ENCODE results near the gene ETNPPL.

The ETNPPL gene

DNA sequence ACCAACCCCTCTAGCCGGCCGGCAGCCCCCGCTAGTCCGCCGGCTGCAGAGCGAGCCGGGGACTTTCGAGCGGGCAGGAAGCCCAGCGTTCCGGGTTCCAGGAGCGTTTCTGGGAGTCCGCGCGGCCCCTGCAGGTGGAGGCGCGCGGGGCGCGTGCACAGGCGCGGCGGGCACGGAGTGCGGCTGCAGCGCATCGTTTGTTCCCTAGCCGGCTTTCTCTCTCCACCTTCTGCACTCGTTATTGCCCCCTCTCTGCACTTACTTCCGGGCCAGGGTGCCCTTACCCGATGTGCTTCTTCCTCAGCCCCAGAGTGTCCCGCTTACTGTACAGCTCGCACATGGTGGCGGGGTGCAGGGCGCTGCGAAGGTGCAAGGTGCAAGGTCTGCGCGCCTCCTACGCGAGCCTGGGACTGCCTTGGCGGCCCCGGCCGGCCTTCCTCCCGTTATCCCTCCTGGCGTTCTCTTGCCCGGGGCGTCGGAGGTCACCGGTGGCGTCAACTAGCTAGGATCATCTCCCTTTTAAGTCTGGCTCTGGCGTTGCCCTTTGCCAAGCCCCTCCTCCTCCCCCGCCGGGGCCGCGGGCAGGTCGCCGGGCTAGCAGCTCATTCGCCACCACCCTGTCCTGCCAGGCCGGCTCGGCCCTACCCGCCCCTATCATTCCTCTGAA lies at the start of gene ETNPPL:
Gene ETNPPL, minus strand, starts transcription at position 495 of the 667 bp plus-strand sequence. Its CDS starts 155 bp downstream, at position 340.
- DNase-seq (ENCODE audit: low spot score): peak; percentile 83

DNA sequence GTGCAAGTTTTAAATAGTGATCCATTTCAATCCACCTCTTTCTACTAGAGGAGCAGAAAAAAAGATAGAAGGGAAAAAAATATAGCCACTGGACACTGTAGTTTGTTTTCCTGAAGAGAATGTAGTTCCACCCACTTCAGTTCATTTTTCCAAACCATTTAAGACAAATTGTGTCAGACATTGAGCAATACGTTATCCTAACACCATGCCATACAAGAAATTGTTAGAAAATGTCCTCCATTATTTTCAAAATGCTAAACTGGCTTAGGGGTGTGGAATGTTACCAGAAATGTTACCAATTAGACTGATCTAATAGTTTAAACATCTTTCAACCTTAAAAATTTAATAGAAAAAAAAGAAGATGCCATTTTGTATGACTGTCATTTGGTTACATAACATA lies 48.6 kb upstream of the ETNPPL start:
- no peak for DNase-seq (ENCODE audit: low spot score)

DNA sequence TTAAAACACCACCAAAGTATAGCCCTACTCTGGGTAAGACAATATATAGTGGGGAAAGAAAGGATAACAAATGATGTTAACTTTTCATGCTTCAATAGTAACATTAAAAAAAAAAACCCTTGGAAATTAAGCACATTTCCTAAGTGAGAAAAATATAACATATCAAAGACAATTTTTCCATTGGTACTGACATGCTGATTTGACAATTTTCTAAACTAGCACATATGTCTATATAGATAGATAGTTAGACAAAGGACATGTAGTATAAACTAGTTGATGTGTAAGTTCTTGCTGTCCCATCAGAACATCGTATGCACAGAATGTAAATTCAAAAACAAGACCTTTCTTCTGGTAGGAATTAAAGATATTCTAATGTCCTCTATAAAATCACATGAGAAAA lies 47.2 kb upstream of the ETNPPL start:
- no peak for DNase-seq (ENCODE audit: low spot score)

DNA sequence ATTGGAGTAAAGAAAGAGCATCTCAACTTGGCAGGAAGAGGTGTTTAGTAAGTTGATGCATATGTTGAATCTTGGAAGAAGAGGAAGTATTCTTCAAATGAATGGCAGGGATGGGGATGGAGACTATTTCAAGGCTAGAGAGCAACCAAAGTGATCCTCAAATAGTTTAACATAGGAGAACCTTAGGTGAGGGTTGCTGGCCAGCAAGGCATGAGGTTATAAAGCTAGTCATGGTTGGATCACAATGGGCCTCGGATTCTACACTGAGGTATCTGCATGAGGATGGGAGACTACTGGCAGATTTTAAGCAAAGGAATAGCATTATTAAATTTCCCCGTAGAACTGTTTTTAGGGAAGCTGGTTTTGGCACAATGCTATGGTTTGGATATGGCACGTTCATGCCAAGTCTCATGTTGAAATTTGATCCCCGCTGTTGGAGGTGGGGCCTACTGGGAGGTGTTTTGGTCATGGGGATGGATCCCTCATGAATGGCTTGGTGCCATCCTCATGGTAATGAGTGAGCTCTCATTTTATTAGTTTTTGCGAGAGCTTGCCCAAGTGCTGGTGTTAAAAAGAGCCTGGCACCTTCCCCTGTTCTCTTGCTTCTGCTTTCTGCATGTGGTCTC lies 41.9 kb upstream of the ETNPPL start:
- no peak for DNase-seq (ENCODE audit: low spot score)

DNA sequence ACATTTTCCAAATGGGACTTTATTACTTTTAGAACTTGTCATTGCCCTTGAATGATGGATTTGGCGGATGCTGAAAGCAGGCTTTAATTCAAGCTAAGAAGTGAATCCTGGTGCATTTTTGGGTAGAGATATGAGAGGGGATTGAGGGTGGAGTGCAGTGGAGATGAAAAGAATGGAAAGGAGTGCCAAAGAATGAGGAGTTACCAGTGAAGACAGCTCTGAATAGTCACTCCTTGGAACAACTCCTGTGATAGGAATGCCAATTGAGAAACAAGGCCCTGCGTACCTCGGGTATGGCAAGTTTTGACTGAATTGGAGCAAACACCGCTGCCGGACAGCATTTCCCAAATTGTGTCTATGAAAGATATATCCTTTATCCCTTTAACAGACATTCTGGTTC lies 36.5 kb upstream of the ETNPPL start:
- DNase-seq (ENCODE audit: low spot score): no peak

DNA sequence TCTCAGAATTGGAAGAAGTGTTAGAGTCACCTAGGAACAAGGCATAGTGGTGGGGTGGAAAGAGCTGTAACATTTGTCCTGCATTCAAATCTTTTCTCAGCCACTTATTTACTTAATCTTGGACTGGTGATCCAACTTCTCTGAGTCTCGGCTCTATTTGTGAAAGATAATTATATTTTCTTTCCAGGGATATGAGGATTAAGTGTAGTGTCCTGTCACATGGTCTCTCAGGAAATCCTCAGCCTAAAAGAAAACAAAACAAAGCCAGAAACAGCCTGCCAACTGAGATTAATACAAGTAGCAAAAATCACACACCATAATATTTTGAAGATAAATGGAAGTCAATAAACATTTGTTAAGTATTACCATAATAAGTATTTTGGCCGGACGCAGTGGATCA lies 33.3 kb upstream of the ETNPPL start:
- no peak for DNase-seq (ENCODE audit: low spot score)

DNA sequence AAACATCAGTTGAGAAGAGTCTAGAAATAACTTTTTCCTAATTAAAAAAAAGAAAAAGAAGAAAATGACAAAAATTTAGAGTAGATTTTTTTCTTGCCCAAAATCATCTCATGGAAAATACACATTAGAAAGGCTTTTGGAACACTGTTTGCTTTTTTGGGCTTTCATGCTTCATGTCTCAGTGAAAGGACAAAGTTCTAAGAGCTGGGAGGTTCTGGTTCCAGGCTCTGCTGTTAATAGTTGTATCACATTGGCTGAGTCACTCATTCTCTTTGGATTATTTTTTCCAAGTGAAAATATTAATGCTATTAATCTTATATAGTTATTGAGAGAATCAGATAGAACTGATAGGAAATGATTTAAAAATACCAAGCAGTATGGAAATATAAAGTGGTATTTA lies 32.9 kb upstream of the ETNPPL start:
- no peak for DNase-seq (ENCODE audit: low spot score)

DNA sequence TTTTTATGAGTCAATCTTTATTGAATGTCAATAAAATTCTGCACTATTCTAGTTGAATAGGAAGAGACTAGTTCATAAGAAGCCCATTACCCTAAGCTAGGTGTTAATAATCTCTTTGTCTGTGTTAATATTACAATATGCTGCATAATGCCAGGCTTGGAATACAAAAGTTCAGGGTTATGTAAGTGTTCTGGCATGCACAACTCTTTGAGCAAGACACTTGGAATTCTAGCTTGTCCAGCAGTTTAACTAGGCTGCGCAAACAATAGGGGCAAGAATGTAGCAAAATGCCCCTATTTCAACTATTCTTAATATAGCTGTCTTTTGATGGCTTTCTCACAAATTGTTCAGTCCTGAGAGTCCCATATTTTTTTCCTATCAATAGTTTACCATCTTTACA lies 31.3 kb upstream of the ETNPPL start:
- DNase-seq (ENCODE audit: low spot score): no peak

DNA sequence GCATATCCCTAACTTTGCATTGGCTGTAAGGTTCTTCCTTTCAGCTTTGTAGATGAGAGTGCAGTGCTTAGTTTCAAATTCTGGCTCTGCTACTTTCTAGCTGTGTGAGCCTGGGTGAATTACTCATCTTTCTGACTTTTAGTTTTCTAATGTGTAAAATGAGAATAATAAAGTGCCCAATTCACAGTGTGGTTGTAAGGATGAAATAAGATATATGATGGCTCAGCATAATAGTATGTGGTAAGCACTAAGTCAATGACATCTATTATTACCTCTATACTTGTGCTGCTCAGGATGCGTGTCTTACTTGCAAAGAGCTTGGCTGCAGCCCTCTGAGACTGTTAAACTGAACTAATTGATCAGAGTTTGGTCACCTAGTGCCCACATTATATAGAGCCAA lies 30.6 kb upstream of the ETNPPL start:
- no peak for DNase-seq (ENCODE audit: low spot score)

DNA sequence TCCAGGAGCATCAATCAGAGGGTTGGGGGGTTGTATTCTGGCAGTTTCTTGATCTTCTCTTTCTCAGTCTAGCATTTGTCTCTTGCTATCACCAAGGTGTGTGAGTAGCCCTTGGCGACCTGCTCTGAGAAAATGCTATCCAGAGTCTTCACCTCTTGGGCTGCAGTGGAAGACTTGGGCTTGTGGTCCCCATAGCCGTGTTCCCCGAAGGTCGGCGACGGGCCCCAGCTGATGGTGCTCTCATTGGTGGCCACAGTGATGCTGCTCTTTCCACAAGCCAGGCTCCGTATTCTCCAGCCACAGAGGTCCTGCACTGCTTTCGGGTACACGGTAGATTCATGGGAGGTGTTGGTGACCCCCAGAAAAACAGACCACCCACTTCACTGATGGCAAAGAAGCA lies 25.9 kb upstream of the ETNPPL start:
- no peak for DNase-seq (ENCODE audit: low spot score)

DNA sequence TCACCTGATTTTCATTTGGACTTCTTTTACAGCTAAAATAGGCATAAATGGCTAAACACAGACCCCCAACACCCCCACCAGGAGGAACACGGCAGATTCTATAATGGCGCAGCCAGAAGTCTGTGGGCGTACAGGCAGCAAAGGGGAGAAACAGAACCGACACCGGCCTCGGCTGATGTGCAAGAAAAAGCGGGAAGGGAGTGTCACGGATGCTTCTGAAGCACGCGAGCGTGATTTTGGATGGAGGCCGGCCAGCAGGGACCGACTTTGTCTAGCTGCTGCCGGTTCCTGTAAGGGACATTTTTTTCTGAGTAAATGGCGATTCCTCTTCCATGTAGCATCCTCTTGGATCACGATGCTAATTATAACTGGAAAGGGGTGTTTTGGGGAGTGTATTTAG lies 24.9 kb upstream of the ETNPPL start:
- no peak for DNase-seq (ENCODE audit: low spot score)

DNA sequence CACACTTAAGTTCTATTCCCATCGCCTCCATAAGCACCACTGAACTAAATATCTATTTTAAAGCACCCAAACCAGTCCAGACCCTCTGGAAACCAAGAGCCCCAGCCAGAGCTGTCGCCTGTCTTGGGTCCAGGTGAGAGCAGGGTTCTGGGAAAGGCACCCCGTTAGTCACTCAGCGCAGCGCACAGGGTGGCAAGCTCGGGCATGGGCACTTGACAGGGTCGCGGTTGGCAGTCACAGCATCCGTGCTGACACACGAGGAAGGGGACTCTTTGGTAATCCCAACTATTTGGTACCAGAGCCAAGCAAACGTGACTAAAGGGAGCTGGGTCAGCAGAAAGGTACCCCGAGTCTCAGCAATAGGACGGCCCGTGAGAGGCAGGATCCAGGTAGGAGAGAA lies 24.3 kb upstream of the ETNPPL start:
- DNase-seq (ENCODE audit: low spot score): no peak

DNA sequence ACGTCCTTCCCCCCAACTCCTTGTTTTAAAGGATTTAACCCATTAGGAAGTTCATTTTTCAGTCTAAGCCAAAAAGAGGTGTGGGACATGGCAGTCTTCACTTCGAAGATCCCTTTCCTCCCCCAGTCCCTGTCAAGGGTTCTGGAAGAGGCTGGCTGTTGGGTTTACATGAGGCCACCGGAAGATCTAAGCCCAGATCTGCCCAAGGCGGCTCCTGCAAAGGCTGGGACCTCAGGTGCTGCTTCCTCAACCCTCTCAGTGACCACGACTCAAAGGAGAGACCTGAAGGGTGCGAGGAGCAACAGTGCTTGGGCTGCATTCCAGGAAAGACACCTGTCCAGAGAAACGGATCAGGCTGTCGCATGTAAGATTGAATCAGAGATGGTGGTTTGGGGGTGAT lies 23.5 kb upstream of the ETNPPL start:
- no peak for DNase-seq (ENCODE audit: low spot score)

DNA sequence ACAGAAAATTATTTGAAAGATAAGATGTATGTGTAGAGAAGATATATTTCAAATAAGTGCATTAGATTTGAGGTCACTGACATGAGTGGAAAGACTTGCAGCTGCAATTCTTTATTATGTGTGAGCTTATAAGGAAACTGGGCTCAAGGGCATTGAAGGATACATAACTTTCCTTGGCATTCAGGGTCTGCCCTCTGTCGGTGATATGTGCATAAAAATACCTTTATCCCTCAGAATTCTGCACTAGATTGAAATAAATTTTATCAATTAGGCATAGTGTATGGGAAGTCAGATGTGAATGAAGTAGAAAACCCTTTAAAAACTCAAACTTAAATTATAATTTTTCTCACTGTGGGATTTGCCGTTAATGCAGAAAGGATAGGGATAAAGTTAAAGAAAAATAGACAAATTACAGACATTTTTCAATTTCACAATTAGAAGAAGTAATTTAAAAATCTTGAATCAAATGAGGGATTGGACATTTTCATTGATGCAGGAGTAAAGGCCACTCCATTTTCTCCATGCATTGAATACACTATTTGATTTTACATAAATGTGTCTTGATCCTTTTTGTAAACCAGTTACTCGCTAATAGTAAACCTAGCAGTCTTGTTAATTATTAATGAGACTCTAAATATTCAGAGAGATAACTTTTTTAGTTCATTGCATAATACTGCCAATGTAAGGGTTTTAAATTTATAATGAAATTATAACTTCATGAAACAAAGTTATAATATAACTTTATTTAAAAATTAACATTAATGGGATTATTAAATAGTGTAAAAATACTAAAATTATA lies 21.0 kb upstream of the ETNPPL start:
- DNase-seq (ENCODE audit: low spot score): no peak

DNA sequence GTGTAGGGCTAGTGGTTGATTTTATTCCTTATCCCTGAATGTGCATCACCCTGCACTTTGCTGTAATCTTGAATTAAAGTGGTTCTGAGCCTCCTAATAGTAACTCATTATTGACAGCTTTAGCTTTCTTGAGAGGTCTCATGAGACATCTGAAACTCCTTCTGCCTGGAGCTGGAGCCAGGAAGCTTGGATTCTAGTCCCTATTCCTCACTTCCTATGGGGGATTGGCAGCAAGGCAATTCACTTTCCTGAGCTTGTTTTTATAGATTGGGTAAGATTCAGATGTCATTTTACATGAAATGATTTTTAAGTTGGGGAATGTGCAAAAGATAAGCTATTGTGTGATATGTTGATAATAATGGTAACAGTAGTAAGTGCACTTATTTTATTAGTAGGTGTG lies 17.1 kb upstream of the ETNPPL start:
- DNase-seq (ENCODE audit: low spot score): no peak

DNA sequence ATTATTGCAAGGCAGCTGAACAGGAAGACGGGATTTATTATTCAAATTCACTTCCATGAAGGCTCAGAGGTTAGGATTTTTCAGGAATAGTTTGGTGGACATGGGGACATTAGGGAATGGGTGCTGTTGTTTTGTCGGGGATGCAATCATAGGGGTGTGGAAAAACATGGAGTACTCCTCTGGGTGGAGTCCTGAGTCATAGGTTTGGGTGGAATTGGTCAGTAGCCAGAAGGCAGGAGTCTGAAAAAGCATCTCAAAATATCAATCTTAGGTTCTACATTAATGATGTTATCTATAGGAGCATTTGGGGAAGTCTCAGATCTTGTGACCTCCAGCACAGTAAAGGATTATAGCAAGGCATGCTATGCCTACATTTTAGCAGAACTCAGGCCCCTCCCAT lies 14.5 kb upstream of the ETNPPL start:
- no peak for DNase-seq (ENCODE audit: low spot score)

DNA sequence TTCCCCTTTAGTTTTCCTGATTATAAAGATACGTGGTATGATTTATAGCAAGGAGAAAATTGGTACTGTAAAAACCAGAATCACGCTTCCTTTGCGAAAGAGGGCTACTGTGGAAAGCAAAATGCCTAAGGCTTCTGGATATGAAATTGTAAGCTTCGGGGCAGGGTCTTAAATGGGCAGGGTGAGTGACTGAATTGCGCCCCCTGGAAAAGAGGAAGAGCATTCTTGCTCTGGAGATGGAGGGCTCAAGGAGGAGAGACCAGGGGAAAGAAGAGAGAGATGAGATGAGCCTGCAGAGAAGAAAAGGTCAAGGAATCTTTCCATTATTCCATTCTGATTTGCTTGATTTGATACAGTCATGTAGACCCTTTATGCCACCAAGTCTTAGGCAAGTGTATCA lies 13.1 kb upstream of the ETNPPL start:
- no peak for DNase-seq (ENCODE audit: low spot score)

DNA sequence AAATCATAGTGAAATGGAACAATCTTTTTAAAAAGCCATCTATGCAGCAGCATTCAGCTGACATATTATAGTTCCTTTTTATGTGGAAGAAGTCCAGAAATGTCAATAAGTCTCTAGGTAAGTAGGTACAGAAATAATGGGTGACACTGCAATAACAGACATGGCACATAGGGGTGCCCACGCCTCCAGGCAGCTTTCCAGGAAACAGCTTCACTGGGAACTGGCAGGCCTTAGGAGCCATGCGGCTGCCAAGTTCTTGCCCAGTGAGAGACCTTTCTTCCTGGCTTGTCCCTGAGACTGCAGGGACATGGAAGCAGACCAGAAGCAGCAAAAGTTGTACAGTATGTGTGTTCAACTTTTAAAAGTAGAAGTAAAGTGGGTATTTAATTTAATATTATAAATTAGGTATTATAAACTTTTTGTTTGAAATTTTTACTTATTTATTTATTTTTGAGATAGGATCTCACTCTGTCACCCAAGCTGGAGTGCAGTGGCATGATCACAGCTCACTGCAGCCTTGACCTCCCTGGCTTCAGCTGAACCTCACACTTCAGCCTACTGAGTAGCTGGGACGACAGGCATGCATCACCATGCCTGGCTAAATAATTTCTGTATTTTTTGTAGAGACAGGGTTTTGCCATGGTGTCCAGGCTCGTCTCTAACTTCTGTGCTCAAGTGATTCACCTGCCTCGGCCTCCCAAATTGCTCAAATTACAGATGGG lies 12.1 kb upstream of the ETNPPL start:
- no peak for DNase-seq (ENCODE audit: low spot score)

DNA sequence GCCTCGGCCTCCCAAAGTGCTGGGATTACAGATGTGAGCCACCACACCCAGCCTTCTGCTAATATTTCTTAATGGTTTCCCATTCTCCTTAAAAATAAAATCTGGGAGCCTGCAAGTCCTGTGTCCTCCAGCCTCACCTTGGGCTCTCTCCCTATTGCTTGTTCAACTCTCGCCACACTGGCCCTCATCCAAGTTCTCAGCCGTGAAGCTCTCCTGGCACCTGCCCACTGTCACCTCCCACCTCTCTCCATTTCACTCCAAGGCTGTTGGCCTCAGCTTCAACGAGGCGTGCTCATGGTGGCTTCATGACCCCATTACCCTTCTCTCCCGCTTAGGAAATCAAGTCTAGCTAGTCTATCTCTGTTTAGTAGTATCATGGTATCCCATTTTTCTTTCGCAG lies 9.5 kb upstream of the ETNPPL start:
- DNase-seq (ENCODE audit: low spot score): no peak

DNA sequence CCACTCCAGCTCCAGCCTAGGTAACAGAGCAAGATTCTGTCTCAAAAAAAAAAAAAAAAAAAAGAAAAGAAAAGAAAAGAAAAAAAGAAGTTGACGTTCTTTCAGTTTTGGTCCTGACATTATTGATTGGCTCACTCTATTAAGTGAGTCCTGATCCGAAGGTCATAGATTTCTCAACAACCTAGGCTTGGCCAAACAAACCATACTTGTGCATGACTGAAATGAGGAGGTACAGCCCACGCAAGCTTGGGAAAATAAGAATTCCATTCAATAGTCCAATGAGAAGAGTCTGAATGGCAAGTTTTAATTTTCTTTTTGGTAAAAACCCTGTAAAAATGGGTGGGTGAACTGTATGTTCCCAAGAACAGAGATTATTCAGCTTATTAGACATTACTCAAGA lies 3.2 kb upstream of the ETNPPL start:
- DNase-seq (ENCODE audit: low spot score): no peak

DNA sequence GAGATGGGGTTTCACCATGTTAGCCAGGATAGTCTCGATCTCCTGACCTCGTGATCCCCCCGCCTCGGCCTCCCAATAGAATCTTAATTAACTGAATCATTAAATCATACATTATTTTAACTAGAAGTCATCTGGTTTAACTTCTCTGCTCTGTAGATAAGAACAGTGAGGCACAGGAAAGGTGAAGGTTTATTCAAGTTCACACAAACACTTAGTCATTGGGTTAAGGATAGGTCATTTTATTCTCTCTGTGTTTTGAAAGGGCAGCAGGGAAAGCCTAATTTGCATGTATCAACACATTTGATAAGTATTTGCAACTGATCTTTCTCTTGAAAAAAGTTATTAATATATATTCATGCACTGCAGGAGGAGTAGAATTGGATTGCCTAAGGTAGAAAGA lies 1.1 kb upstream of the ETNPPL start:
- no peak for DNase-seq (ENCODE audit: low spot score)

DNA sequence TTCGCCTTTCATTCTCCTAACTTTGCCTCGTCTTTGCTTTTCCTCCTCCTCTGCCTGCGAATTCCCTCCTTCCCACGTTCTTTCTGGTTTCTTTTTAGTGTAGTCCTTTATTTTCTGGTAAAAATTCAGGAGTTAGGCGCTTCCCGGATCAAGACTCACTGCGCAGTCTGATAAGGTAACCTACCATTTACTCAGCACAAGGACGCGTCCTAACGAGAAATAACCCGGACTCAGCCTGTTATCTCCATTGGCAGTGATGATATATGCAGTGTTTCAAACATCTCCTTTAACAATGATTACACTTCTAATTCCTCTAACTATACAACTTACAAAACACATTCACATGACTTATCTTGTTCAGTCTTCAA lies 357 bp upstream of the ETNPPL start:
- no peak for DNase-seq (ENCODE audit: low spot score)

DNA sequence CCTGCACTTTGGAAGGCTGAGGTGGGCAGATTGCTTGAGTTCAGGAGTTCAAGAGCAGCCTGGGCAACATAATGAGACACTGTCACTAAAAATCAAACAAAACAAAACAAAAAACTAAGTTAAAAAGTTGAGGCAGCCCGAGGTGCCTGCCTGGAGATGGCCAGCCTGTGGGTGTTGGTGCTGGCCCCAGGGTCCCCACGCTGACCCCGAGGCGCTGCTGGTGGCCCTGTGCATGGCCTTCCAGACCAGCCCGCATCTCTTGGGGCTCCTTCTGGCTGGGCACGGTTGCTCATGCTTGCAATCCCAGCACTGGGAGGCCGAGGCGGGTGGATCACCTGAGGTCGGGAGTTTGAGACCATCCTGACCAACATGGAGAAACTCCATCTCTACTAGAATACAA lies 4.4 kb downstream of the ETNPPL start:
- no peak for DNase-seq (ENCODE audit: low spot score)

All from iPS-NIHi11 (cell line).